Epithelial cell of umbilical artery (primary cell): Measurements from ENCODE around the gene RARB. TPM values are rescaled to one million over a fixed set of nuclear protein-coding genes. Genes with fewer than 3 reads are reported as not detected.

Source experiments
- total RNA-seq: library from RNA; depleted of rRNA; stranded (reverse); fragments of >200 nt; gene quantifications from 2 replicates; pipeline ENCODE4 v1.2.3, GENCODE V29; 2014

The RARB gene
- total RNA-seq = 10.5 and 31.2 TPM in 2 replicates

GRCh38 chr3:25427942-25428788, at the start of gene RARB:
Gene RARB (plus strand): TSS chr3:25428263. CDS start chr3:25428732, 469 bp downstream.

Other genes starting within 250 kb of the RARB start
- gene TOP2B, start 236.6 kb downstream of the RARB start, total RNA-seq = 96.5 and 101 TPM in 2 replicates